Stimulated activated CD4-positive, alpha-beta T cell treated with anti-CD3 and anti-CD28 coated beads, Interleukin-1b, Interleukin-23, amount 100 ng/mL, for 24 hours (primary cell): ENCODE measurements around the gene HOXB5.

ENCODE experiments used
- DNase-seq, 4 experiments: peaks; one replicate each; pipeline ENCODE4 v3.0.0-alpha.2; 2020; ENCODE audit warnings: low read depth in 4 of 4, low spot score in 1 of 4

Gene HOXB5

GRCh38 chr17:48563385-48563838 is 30.2 kb downstream of the HOXB5 start:
- DNase-seq, result no peak

DNA sequence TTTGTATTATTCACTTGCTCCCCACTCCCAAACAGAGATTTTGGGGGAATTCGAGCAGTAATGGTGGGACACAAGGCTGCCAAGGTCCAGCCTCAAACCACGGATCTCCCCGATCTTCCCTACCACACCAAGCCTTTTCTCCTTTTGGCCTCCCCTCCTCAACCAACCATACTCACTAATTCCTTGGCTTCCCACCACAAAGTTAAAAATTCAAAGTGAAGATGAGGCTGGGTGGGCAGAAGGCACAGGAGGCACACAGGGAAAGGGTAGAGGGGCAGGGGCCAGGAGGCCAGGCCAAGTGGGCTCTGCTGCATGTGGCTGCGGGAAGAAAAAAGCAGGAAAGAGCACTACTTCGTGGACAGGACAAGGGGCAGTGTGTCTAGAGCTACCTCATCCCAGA is 30.6 kb downstream of the HOXB5 start:
- DNase-seq, result no peak

DNA sequence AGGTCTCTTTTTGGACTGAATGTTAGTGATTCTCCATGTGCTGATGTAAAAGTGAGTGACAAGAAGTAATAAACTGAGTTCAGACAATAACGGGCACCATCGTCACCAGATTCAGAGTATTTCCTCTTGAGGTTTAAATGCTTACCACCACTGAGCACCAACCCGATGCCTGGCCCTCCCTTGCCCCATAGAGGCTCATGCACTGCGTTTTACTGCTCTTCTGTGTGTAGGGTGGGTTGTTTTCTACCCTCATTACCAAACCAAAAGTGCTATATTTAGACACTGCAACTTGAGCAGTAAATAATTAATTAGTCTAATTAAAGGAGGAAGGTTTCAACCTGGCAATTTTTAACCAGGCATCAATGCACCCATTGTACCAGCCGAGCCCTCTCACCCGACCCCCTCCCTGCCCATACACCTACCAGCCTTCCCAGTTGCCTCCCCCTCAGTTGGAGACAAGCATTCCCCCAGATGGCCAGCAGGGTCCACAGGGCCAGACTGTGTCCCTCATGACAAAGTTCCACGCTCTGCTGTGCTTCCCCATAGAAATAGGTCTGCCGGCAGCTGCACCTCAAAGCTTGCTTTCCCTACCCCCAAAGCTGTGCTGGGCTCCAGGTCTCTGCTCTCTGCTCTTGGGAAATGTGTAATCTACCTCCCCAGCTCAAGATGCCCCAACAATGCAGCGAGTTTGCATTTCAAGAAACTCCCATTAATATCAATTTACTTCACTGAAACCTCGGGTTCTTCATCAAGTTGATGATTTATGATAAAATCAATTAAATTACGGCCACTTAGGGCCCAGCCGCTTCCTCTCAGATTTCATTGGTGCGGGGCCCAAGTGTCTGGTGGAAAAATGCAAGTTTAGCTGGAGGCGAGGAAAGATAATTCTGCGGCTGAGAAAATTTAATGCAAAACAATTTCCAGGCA is 31.4 kb downstream of the HOXB5 start:
- DNase-seq, result no peak

DNA sequence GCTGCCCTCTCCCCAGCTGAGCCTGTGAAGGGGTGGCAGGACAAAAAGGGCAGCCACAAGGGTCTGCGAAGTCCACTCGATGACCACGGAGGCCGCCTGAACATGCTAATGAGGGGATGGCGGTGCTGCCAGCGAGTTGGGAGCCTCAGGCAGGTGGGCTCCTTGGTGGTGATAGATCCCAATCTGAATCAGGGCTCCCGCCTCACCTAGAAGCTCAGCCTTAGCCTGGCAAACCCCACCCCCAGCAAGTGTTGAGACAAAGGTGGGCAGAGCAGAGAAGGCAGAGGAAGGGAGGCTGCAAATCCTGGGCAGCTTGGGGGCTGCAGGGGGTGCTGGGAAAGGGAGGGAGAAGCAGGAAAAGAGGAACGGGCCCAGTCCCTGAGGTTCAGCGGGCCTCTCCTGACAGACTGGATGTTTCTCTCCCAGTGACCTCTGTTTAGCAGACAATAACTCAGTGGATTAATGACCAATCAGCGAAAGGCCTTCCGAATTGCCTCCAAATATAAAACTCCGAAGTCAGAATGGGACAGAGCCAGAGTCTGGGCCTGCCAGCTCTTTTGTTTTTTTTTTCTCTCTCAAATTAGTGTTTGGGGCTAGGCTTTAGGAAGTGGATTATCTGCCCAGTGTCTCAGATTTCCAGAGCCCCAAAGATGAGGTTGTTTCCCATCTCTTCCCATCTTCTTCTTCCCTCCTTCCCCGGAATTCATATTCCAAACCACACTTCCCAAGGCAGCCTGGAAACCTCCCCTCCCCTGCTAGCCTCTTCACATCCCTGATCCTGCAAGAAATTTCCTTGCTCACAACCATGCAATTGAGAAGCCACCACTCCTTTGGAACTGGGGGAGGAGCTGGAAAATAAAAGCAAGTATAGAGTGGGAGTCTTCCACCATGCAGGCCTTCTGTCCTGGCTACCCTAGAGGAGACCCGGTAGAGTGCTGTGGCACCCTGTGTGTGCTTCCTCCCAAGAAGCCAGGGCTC is 33.5 kb downstream of the HOXB5 start:
- no peak for DNase-seq

DNA sequence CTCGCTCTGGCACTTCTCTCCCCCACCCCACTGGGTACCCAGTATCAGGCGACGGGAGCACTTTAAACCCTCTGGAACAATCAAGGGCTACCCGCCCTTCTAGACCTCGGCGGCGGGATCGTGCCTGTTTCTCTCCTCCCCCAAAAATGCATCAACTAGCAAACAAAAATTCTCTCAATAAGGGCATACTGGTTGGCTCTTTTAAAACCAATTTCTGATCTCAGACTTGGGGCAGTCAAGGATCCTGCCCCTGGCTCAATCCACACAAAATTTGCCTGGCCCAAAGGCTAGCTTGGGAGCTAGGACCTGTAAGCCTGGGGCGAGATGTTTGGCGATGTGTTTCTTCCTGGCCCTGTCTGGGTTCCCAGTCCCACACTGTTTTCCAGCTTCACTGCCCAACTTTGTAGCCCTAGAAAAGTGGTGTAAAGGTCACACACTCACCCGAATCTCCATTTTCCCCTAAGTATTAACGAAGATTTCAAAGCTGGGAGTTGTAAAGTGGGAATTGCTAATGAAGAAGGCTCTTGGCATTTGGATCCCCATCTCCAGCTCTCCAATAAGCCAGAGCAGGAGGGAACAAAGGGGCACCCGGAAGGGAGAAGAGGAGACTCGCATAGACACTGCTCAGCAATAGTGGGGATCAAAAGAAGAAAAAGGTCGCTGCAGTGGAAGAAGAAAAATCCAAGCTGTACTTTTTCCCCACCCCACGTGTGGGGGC is 34.3 kb downstream of the HOXB5 start:
- DNase-seq, result no peak

DNA sequence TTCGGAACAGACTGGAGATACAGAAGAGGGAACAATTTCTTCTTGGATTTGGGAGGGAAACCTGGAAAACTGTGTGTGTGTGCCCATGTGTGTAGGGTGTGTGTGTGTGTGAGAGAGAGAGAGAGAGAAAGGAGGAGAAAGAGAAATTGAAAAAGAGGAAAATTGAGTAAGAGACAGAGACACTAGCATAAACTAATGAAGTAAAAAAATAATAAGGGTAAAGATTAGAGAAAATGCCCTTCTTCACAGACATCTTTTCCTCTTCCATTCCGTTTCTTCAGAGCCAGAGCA is 34.8 kb downstream of the HOXB5 start:
- no peak for DNase-seq

DNA sequence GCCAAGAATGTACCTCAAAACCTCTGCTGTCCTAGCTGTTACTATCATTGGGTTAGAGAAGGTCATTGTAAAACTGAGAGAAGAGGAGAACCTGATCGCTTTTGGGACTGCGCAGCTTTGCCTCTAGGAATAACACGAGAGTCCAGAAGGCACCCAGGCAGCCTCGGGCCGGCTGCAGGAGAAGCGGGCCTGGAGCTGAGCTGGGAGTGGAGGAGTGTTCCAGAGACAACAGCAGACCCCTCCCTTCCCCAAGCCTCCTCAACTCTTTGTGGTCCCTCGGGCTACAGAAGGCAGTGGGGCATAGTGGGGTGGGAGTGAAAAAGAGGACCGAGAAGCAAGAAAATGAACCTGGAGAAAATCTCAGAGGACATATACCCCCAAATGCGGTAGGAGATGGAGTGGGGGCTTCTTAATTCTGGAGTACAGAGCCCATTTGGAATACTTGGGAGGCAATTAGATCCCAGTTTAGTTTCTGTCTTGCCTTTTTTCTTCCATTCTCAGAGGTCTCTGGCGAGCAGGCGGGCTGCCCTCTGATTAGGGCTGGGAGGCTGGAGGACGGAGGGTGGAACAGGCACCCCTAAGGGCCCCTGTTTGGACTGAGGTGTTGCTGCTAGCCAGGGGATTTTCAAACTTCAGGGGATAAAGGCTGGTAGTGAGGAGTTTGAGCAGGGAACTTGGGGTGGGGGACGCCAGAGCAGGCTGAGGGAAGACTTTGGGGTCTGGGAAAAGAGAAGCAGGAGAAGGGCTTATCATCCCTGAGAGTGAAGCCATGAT is 35.3 kb downstream of the HOXB5 start:
- DNase-seq, result no peak

GRCh38 chr17:48556576-48557401 is 36.8 kb downstream of the HOXB5 start:
- DNase-seq, result no peak

GRCh38 chr17:48556229-48556575 is 37.4 kb downstream of the HOXB5 start:
- DNase-seq, result no peak

GRCh38 chr17:48555258-48556228 is 38.0 kb downstream of the HOXB5 start:
- DNase-seq, result no peak

- no peak for DNase-seq
Observed at GRCh38 chr17:48554412-48555257, 38.9 kb downstream of the HOXB5 start.

GRCh38 chr17:48553826-48554225 is 39.8 kb downstream of the HOXB5 start:
- DNase-seq, result no peak

DNA sequence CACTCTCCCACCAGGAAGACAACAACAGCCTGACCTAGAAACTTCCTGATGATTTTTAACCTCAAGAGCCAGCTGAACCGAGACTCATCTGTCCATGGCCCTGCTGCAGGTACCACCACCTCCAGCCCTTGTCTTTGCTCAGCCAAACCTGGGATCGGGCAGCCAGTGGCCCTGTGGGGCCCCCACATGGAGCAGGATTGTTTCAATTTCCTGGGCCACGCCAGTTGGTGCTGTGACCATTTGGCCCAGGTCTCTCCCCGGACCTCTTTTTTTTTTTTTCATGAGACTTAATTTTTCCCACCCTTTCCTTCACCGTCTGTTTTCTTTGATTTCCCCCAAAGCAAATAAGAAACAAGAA is 40.4 kb downstream of the HOXB5 start:
- no peak for DNase-seq

- DNase-seq, result no peak
Observed at GRCh38 chr17:48552466-48553189, 41.0 kb downstream of the HOXB5 start.

DNA sequence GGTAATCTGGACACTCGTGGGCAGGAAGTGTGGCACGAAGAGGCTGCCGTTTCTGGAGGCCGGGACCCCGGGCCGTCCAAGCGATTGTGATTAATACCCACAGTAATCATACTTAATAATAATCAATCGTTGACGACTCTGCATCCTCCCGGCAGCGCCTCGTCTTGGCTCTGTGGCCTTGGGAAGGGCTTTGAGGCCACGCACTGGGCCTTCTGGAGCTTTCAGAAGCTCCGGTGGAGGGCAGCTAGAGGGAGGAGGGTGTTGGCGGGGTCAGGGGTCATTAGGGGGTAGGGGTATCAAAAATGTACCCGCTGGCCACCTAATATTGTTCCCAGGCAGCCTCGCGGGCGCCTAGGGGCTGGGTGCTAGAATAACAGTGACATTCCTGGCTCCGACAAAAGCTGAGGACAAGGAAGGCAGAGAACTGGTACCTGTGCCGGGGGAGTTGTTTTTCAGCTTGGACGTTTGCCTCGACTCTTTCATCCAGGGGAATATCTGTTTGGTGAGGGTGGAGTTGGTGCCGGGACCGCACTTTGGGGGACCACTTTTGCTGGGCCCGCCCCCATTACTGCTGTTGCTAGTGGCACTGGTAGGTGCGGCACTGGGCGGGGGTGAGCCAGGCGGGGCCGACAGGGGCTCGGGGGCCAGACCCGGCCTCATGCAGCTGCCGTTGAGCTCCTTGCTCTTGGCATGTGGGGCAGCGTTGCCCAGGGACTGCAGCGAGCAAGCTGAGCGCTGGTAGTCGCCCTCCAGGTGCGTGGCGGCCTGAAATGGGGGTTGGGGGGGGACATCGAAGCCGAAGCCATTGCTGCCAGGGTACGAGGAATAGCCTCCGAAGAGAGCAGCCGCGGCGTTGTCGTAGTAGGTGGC is 41.7 kb downstream of the HOXB5 start:
- DNase-seq, result no peak

GRCh38 chr17:48551214-48551555 is 42.4 kb downstream of the HOXB5 start:
- no peak for DNase-seq
